K562 (cell line): ENCODE measurements around the gene SLC35E1. TPM values are rescaled to one million over a fixed set of nuclear protein-coding genes. Genes with fewer than 3 reads are reported as not detected.
A peak's percentile ranks its signal among the peaks of the same experiment; 100 is the strongest.

Experiments
- BRD4 ChIP-seq: fragments of 200-600 bp; sonication (generic); IDR thresholded peaks from 2 replicates; pipeline ENCODE4 v1.6.1; 2017; ENCODE audit warnings: inconsistent platforms
- EHMT2 ChIP-seq: fragments of 450-650 bp; IDR thresholded peaks from 2 replicates; pipeline ENCODE4 v1.6.1; 2018; ENCODE audit warnings: antibody characterized with exemption
- ESRRA ChIP-seq: fragments of 450-650 bp; IDR thresholded peaks from 2 replicates; pipeline ENCODE4 v1.6.1; 2014; ENCODE audit warnings: low read depth, mild to moderate bottlenecking, moderate library complexity, borderline replicate concordance
- FIP1L1 ChIP-seq: fragments of 200-400 bp; formaldehyde crosslinking; IDR thresholded peaks from 2 replicates; pipeline ENCODE4 v1.6.1; 2018; ENCODE audit warnings: mild to moderate bottlenecking, low read depth, low read length; ENCODE audit not compliant: poor library complexity, severe bottlenecking
- PATZ1 ChIP-seq: fragments of 250-450 bp; sonication (Bioruptor Pico); IDR thresholded peaks from 2 replicates; pipeline ENCODE4 v1.5.0; 2020; ENCODE audit warnings: mild to moderate bottlenecking, borderline replicate concordance
- POLR3A ChIP-seq: IDR thresholded peaks from 2 replicates; pipeline ENCODE4 v1.6.1; 2011; ENCODE audit warnings: borderline replicate concordance, mild to moderate bottlenecking, moderate library complexity; ENCODE audit not compliant: insufficient read length, insufficient read depth; ENCODE audit errors: extremely low read depth
- PPARD ChIP-seq: fragments of 250-450 bp; sonication (Bioruptor Pico); IDR thresholded peaks from 2 replicates; pipeline ENCODE4 v1.8.0; 2022; ENCODE audit warnings: inconsistent platforms, mild to moderate bottlenecking, moderate library complexity
- PRMT5 ChIP-seq: sonication (generic); formaldehyde crosslinking; IDR thresholded peaks from 2 replicates; pipeline ENCODE4 v1.5.0; 2020; ENCODE audit warnings: missing genetic modification reagents
- PRPF4 ChIP-seq: fragments of 200-400 bp; formaldehyde crosslinking; IDR thresholded peaks from one replicate; pipeline ENCODE4 v1.6.1; 2017; ENCODE audit warnings: low read length, low read depth, mild to moderate bottlenecking; ENCODE audit not compliant: insufficient read depth, poor library complexity, severe bottlenecking
- SMARCB1 ChIP-seq: IDR thresholded peaks from 2 replicates; pipeline ENCODE4 v1.6.1; 2011; ENCODE audit warnings: improper control_type of control experiment, low read depth; ENCODE audit not compliant: insufficient read length
- TGIF2 ChIP-seq: sonication (generic); formaldehyde crosslinking; IDR thresholded peaks from 2 replicates; pipeline ENCODE4 v1.8.1; 2022; ENCODE audit warnings: mild to moderate bottlenecking, missing genetic modification reagents, moderate library complexity
- ZBTB33 ChIP-seq: sonication (generic); formaldehyde crosslinking; IDR thresholded peaks from 2 replicates; pipeline ENCODE4 v1.8.1; 2023; ENCODE audit warnings: mild to moderate bottlenecking, missing genetic modification reagents
- ZFP1 ChIP-seq: fragments of 450-650 bp; formaldehyde crosslinking; IDR thresholded peaks from 2 replicates; pipeline ENCODE4 v1.4.0; 2020; ENCODE audit warnings: mild to moderate bottlenecking, mixed read lengths
- ZNF12 ChIP-seq: sonication (generic); formaldehyde crosslinking; IDR thresholded peaks from 2 replicates; pipeline ENCODE4 v1.4.0; 2020; ENCODE audit warnings: mild to moderate bottlenecking, missing genetic modification reagents
- ZNF23 ChIP-seq: fragments of 250-450 bp; sonication (Bioruptor Pico); IDR thresholded peaks from 2 replicates; pipeline ENCODE4 v1.4.0; 2020; ENCODE audit warnings: mild to moderate bottlenecking
- ZNF707 ChIP-seq: fragments of 250-450 bp; sonication (Bioruptor Pico); conservative IDR thresholded peaks from 2 replicates; pipeline ENCODE4 v1.8.0; 2022; ENCODE audit warnings: inconsistent platforms, mild to moderate bottlenecking, moderate library complexity
- polyA plus RNA-seq, 8 experiments: library from polyadenylated mRNA; depleted of rRNA in 4 of 8; stranded (reverse) in 5 of 8; unstranded in 3 of 8; fragments of >200 nt; fragmentation: Nextera tagmentation in 2 of 8; fragmentation: Illumina TruSeq in 1 of 8; extraction: Ambion mirVana in 2 of 8; extraction: Trizol in 1 of 8; gene quantifications; 2 replicates each; pipeline versions ENCODE4 v1.2.1 to v1.2.3, GENCODE V29; 2011 to 2014; ENCODE audit warnings: inconsistent platforms in 1 of 8, missing spikeins in 1 of 8
- total RNA-seq, 7 experiments: library from RNA; depleted of rRNA in 6 of 7; stranded (reverse); fragments of >200 nt in 6 of 7; fragmentation: Illumina TruSeq in 2 of 7; extraction: Trizol in 2 of 7; gene quantifications; 2 replicates each; pipeline versions ENCODE4 v1.2.1 to v1.2.3, GENCODE V29; 2011 to 2021; ENCODE audit warnings: low replicate concordance in 1 of 7

SLC35E1 gene
- total and polyA plus RNA-seq, 9 of the 15 experiments (the other 6 are each of a cell fraction or from before 2014, with no cell fraction given): 15.0 to 40.1 (median 25.7) TPM

- TF ChIP-seq ZBTB33 (CRISPR knock-in tag) (no peak), PRPF4 (no peak), ESRRA (no peak), ZFP1 (CRISPR knock-in tag) (no peak), PPARD (CRISPR knock-in tag) (no peak), PRMT5 (CRISPR knock-in tag) (no peak), POLR3A (no peak), ZNF707 (CRISPR knock-in tag) (no peak), PATZ1 (CRISPR knock-in tag) (no peak), FIP1L1 (no peak), TGIF2 (CRISPR knock-in tag) (no peak), ZNF12 (no peak), SMARCB1 (peak; percentile 45), ZNF23 (CRISPR knock-in tag) (no peak), EHMT2 (no peak), BRD4 (no peak)
Observed at GRCh38 chr19:16584248-16585093, 12.3 kb upstream of the SLC35E1 start (continued).
